C1 segment of cervical spinal cord (tissue), 14 donors: ENCODE data around the gene ALOXE3.

Source experiments
- DNase-seq, 14 donors: peaks; one replicate each; lab custom pipeline; 2025; lab: John Stamatoyannopoulos, UW

ALOXE3 gene

GRCh38 chr17:8055851-8056231 lies 62.5 kb downstream of the ALOXE3 start:
- no peak for DNase-seq

GRCh38 chr17:8053600-8053999 lies 64.7 kb downstream of the ALOXE3 start:
- DNase-seq = no peak

GRCh38 chr17:8052256-8053252 lies 65.8 kb downstream of the ALOXE3 start:
- no peak for DNase-seq

- no peak for DNase-seq
Measured at GRCh38 chr17:8051831-8052230, 66.5 kb downstream of the ALOXE3 start.

- no peak for DNase-seq
Measured at GRCh38 chr17:8048736-8049135, 69.6 kb downstream of the ALOXE3 start.

GRCh38 chr17:8048236-8048635 lies 70.1 kb downstream of the ALOXE3 start:
- DNase-seq = no peak

GRCh38 chr17:8047769-8048110 lies 70.6 kb downstream of the ALOXE3 start:
- no peak for DNase-seq

- DNase-seq = no peak
Measured at GRCh38 chr17:8046929-8047768, 71.2 kb downstream of the ALOXE3 start.

GRCh38 chr17:8046306-8046928 lies 71.9 kb downstream of the ALOXE3 start:
- DNase-seq = no peak
